GM19099 (cell line): ENCODE data around the gene CEACAM8.

Experiments
- POLR2A ChIP-seq: IDR thresholded peaks from 3 replicates; pipeline ENCODE4 v1.6.1; 2011; ENCODE audit warnings: low read depth; ENCODE audit not compliant: insufficient read length; ENCODE audit errors: extremely low read depth

CEACAM8 gene

GRCh38 chr19:42552086-42553065 is 42.3 kb downstream of the CEACAM8 start:
- no peak for TF ChIP-seq POLR2A

GRCh38 chr19:42548552-42548951 is 46.2 kb downstream of the CEACAM8 start:
- TF ChIP-seq POLR2A: no peak

GRCh38 chr19:42547929-42548328 is 46.8 kb downstream of the CEACAM8 start:
- TF ChIP-seq POLR2A: no peak

GRCh38 chr19:42546831-42547500 is 47.8 kb downstream of the CEACAM8 start:
- no peak for TF ChIP-seq POLR2A

GRCh38 chr19:42544146-42544545 is 50.6 kb downstream of the CEACAM8 start:
- no peak for TF ChIP-seq POLR2A

GRCh38 chr19:42542791-42543190 is 51.9 kb downstream of the CEACAM8 start:
- TF ChIP-seq POLR2A: no peak

- no peak for TF ChIP-seq POLR2A
Observed at GRCh38 chr19:42540071-42540553, 54.6 kb downstream of the CEACAM8 start.

GRCh38 chr19:42538841-42539709 is 55.6 kb downstream of the CEACAM8 start:
- TF ChIP-seq POLR2A: no peak

- TF ChIP-seq POLR2A: no peak
Observed at GRCh38 chr19:42534391-42534790, 60.3 kb downstream of the CEACAM8 start.

GRCh38 chr19:42532891-42533290 is 61.8 kb downstream of the CEACAM8 start:
- no peak for TF ChIP-seq POLR2A

- TF ChIP-seq POLR2A: no peak
Observed at GRCh38 chr19:42531313-42531712, 63.4 kb downstream of the CEACAM8 start.
